Measurements from ENCODE around the gene NUDT12. TPM values are rescaled to one million over a fixed set of nuclear protein-coding genes. Genes with fewer than 3 reads are reported as not detected.

NUDT12 gene
- total RNA-seq = 10 to 100 TPM; 11.3 to 29.6 TPM

GRCh38 chr5:103562453-103563157 is at the start of gene NUDT12:
NUDT12 (minus strand) TSS chr5:103562789; CDS start chr5:103560248, 2,541 bp downstream.
- 17% methylated on average over 37 of the region's 37 CpGs for WGBS

GRCh38 chr5:103607346-103607745 is 44.8 kb upstream of the NUDT12 start:
- no peak overlapping the region for H3K4me3 ChIP-seq
- no peaks in the 10 kb centered on the region for H3K4me1 ChIP-seq (replicated peaks)
- no peaks in the 10 kb centered on the region for H3K36me3 ChIP-seq
- H3K27ac ChIP-seq = no peak overlapping the region
- TF ChIP-seq POLR2A (IDR thresholded peaks at IDR 0.05) (no peak), POLR2AphosphoS5 (IDR thresholded peaks at IDR 0.05) (no peak), CTCF (IDR thresholded peaks at IDR 0.05) (no peak)
- no peak for DNase-seq (ENCODE audit: low spot score)
- H3K9me3 ChIP-seq = no peaks in the 10 kb centered on the region
- no peaks in the 10 kb centered on the region for H3K27me3 ChIP-seq (replicated peaks; ENCODE audit: insufficient read depth)
- intact Hi-C loops (cut with DNase I) = no loop called here

More at GRCh38 chr5:103562453-103563157, at the start of gene NUDT12:
- TF ChIP-seq POLR2A (IDR thresholded peaks at IDR 0.05) (no peak), POLR2AphosphoS5 (IDR thresholded peaks at IDR 0.05) (peak; percentile 46)
- Histone ChIP-seq H3K36me3 (no peaks in the 10 kb centered on the region), H3K4me3 (peak within 1 kb of the TSS; percentile 71 to 81), H3K27me3 (replicated peaks; ENCODE audit: insufficient read depth) (no peaks in the 10 kb centered on the region), H3K27ac (peak within 1 kb of the TSS; percentile 84 to 89), H3K9me3 (no peaks in the 10 kb centered on the region), H3K4me1 (replicated peaks) (no peaks in the 10 kb centered on the region)
- intact Hi-C loops (cut with DNase I) = no loop called here
- peak; percentile 47 for DNase-seq (ENCODE audit: low spot score)

GRCh38 chr5:103605277-103605676 is 42.7 kb upstream of the NUDT12 start:
- TF ChIP-seq POLR2A (IDR thresholded peaks at IDR 0.05) (no peak), POLR2AphosphoS5 (IDR thresholded peaks at IDR 0.05) (no peak), CTCF (IDR thresholded peaks at IDR 0.05) (no peak)
- H3K36me3 ChIP-seq = no peaks in the 10 kb centered on the region
- H3K4me3 ChIP-seq = no peak overlapping the region
- no peaks in the 10 kb centered on the region for H3K27me3 ChIP-seq (replicated peaks; ENCODE audit: insufficient read depth)
- H3K9me3 ChIP-seq = no peaks in the 10 kb centered on the region
- WGBS = 80% methylated on average over 2 of the region's 2 CpGs
- DNase-seq (ENCODE audit: low spot score) = no peak
- intact Hi-C loops (cut with DNase I) = no loop called here
- no peaks in the 10 kb centered on the region for H3K4me1 ChIP-seq (replicated peaks)
- H3K27ac ChIP-seq = no peak overlapping the region

GRCh38 chr5:103602438-103602837 is 39.8 kb upstream of the NUDT12 start:
- intact Hi-C loops (cut with DNase I) = no loop called here
- no peaks in the 10 kb centered on the region for H3K4me1 ChIP-seq (replicated peaks)
- DNase-seq (ENCODE audit: low spot score) = no peak

GRCh38 chr5:103601314-103601713 is 38.7 kb upstream of the NUDT12 start:
- DNase-seq (ENCODE audit: low spot score) = no peak
- Histone ChIP-seq H3K4me3 (no peak overlapping the region), H3K36me3 (no peaks in the 10 kb centered on the region), H3K9me3 (no peaks in the 10 kb centered on the region), H3K4me1 (replicated peaks) (no peaks in the 10 kb centered on the region), H3K27me3 (replicated peaks; ENCODE audit: insufficient read depth) (no peaks in the 10 kb centered on the region), H3K27ac (no peak overlapping the region)
- TF ChIP-seq POLR2AphosphoS5 (IDR thresholded peaks at IDR 0.05) (no peak), CTCF (IDR thresholded peaks at IDR 0.05) (no peak), POLR2A (IDR thresholded peaks at IDR 0.05) (no peak)
- 89% methylated on average over 3 of the region's 3 CpGs for WGBS
- intact Hi-C loops (cut with DNase I) = no loop called here

More at GRCh38 chr5:103602438-103602837, 39.8 kb upstream of the NUDT12 start:
- Histone ChIP-seq H3K27ac (no peak overlapping the region), H3K36me3 (no peaks in the 10 kb centered on the region), H3K4me3 (no peak overlapping the region), H3K9me3 (no peaks in the 10 kb centered on the region), H3K27me3 (replicated peaks; ENCODE audit: insufficient read depth) (no peaks in the 10 kb centered on the region)
- TF ChIP-seq POLR2AphosphoS5 (IDR thresholded peaks at IDR 0.05) (no peak), POLR2A (IDR thresholded peaks at IDR 0.05) (no peak), CTCF (IDR thresholded peaks at IDR 0.05) (no peak)

All from prostate gland (tissue), 2 donors.